GM21367 (cell line): Measurements from ENCODE around the gene ZRANB1.
A peak's percentile ranks its signal among the peaks of the same experiment; 100 is the strongest.
"Not testable (repeated sequence)": the region's sequence is repeated elsewhere in the genome, so short reads cannot be mapped to it uniquely, and the experiment has no call there.

Experiments
- ATAC-seq: cut with Tn5 transposase; IDR thresholded peaks from one replicate; pipeline ENCODE4 v1.9.1; 2021; ENCODE audit not compliant: unreplicated experiment

Gene ZRANB1

GRCh38 chr10:124962421-124962820 is 20.5 kb downstream of the ZRANB1 start:
- no peak for ATAC-seq

GRCh38 chr10:124963866-124964720 is 22.2 kb downstream of the ZRANB1 start:
- no peak for ATAC-seq

GRCh38 chr10:124966008-124966407 is 24.1 kb downstream of the ZRANB1 start:
- no peak for ATAC-seq

GRCh38 chr10:124967255-124967654 is 25.3 kb downstream of the ZRANB1 start:
- ATAC-seq, result no peak

- ATAC-seq, result peak; percentile 42
These were observed 29.4 kb downstream of the ZRANB1 start for GRCh38 chr10:124971276-124971675.

GRCh38 chr10:124972637-124973036 is 30.7 kb downstream of the ZRANB1 start:
- no peak for ATAC-seq

- ATAC-seq, result no peak
These were observed 32.2 kb downstream of the ZRANB1 start for GRCh38 chr10:124974131-124974530.

GRCh38 chr10:124975977-124976514 is 34.1 kb downstream of the ZRANB1 start:
- ATAC-seq, result peak; percentile 67

GRCh38 chr10:124977161-124977560 is 35.2 kb downstream of the ZRANB1 start:
- ATAC-seq, result no peak

- no peak for ATAC-seq
These were observed 35.9 kb downstream of the ZRANB1 start for GRCh38 chr10:124977648-124978375.

GRCh38 chr10:124978376-124978725 is 36.4 kb downstream of the ZRANB1 start:
- no peak for ATAC-seq

GRCh38 chr10:124983321-124983720 is 41.4 kb downstream of the ZRANB1 start:
- ATAC-seq, result no peak

GRCh38 chr10:124984376-124984775 is 42.5 kb downstream of the ZRANB1 start:
- ATAC-seq, result no peak

- no peak for ATAC-seq
These were observed 43.2 kb downstream of the ZRANB1 start for GRCh38 chr10:124985162-124985561.

- ATAC-seq, result no peak
These were observed 45.9 kb downstream of the ZRANB1 start for GRCh38 chr10:124987788-124988187.

- ATAC-seq, result not testable (repeated sequence)
These were observed 46.8 kb downstream of the ZRANB1 start for GRCh38 chr10:124988753-124989152.

GRCh38 chr10:124989526-124989925 is 47.6 kb downstream of the ZRANB1 start:
- ATAC-seq, result no peak

GRCh38 chr10:124990671-124991625 is 49.0 kb downstream of the ZRANB1 start:
- ATAC-seq, result no peak

GRCh38 chr10:124991835-124992234 is 49.9 kb downstream of the ZRANB1 start:
- no peak for ATAC-seq

- peak; percentile 73 for ATAC-seq
These were observed 50.8 kb downstream of the ZRANB1 start for GRCh38 chr10:124992462-124993344.
